ENCODE data around the gene RGL1. TPM values are rescaled to one million over a fixed set of nuclear protein-coding genes. Genes with fewer than 3 reads are reported as not detected.

RGL1 gene
- total RNA-seq, 1 donor from 2014 or later = 68.1 TPM

GRCh38 chr1:183831311-183831710 is 26.4 kb downstream of the RGL1 start:
- H3K9me3 Mint-ChIP-seq (ENCODE audit: unreplicated experiment) = no peaks in the 10 kb centered on the region
- no peak overlapping the region for H3K4me3 Mint-ChIP-seq (ENCODE audit: unreplicated experiment)
- H3K4me1 Mint-ChIP-seq (ENCODE audit: unreplicated experiment) = peaks cover 43% of the 10 kb centered on the region
- no peak for DNase-seq (ENCODE audit: extremely low spot score, unreplicated experiment)
- no peak for TF ChIP-seq CTCF (IDR thresholded peaks at IDR 0.05)
- peaks cover 28% of the 10 kb centered on the region for H3K36me3 Mint-ChIP-seq (ENCODE audit: unreplicated experiment)
- no peaks in the 10 kb centered on the region for H3K27me3 Mint-ChIP-seq (ENCODE audit: unreplicated experiment)
- no peak overlapping the region for H3K27ac Mint-ChIP-seq (ENCODE audit: unreplicated experiment)

- Mint-ChIP-seq H3K27ac (ENCODE audit: unreplicated experiment) (no peak overlapping the region), H3K4me1 (ENCODE audit: unreplicated experiment) (peaks cover 46% of the 10 kb centered on the region), H3K9me3 (ENCODE audit: unreplicated experiment) (no peaks in the 10 kb centered on the region), H3K4me3 (ENCODE audit: unreplicated experiment) (no peak overlapping the region), H3K36me3 (ENCODE audit: unreplicated experiment) (peaks cover 29% of the 10 kb centered on the region), H3K27me3 (ENCODE audit: unreplicated experiment) (no peaks in the 10 kb centered on the region)
- no peak for TF ChIP-seq CTCF (IDR thresholded peaks at IDR 0.05)
- no peak for DNase-seq (ENCODE audit: extremely low spot score, unreplicated experiment)
Measured at GRCh38 chr1:183832459-183832858, 27.5 kb downstream of the RGL1 start.

GRCh38 chr1:183834568-183834967 is 29.6 kb downstream of the RGL1 start:
- Mint-ChIP-seq H3K27ac (ENCODE audit: unreplicated experiment) (peak overlapping the region; percentile 13), H3K4me3 (ENCODE audit: unreplicated experiment) (no peak overlapping the region), H3K36me3 (ENCODE audit: unreplicated experiment) (peaks cover 26% of the 10 kb centered on the region), H3K27me3 (ENCODE audit: unreplicated experiment) (no peaks in the 10 kb centered on the region), H3K4me1 (ENCODE audit: unreplicated experiment) (peaks cover 44% of the 10 kb centered on the region), H3K9me3 (ENCODE audit: unreplicated experiment) (no peaks in the 10 kb centered on the region)
- no peak for DNase-seq (ENCODE audit: extremely low spot score, unreplicated experiment)
- no peak for TF ChIP-seq CTCF (IDR thresholded peaks at IDR 0.05)

GRCh38 chr1:183836598-183836997 is 31.7 kb downstream of the RGL1 start:
- no peak for DNase-seq (ENCODE audit: extremely low spot score, unreplicated experiment)
- TF ChIP-seq CTCF (IDR thresholded peaks at IDR 0.05) = no peak
- Mint-ChIP-seq H3K4me3 (ENCODE audit: unreplicated experiment) (no peak overlapping the region), H3K9me3 (ENCODE audit: unreplicated experiment) (no peaks in the 10 kb centered on the region), H3K27ac (ENCODE audit: unreplicated experiment) (no peak overlapping the region), H3K27me3 (ENCODE audit: unreplicated experiment) (no peaks in the 10 kb centered on the region), H3K4me1 (ENCODE audit: unreplicated experiment) (peaks cover 52% of the 10 kb centered on the region), H3K36me3 (ENCODE audit: unreplicated experiment) (peaks cover 29% of the 10 kb centered on the region)

- H3K27ac Mint-ChIP-seq (ENCODE audit: unreplicated experiment) = no peak overlapping the region
- no peaks in the 10 kb centered on the region for H3K9me3 Mint-ChIP-seq (ENCODE audit: unreplicated experiment)
- DNase-seq (ENCODE audit: extremely low spot score, unreplicated experiment) = no peak
- peaks cover 57% of the 10 kb centered on the region for H3K4me1 Mint-ChIP-seq (ENCODE audit: unreplicated experiment)
- peaks cover 29% of the 10 kb centered on the region for H3K36me3 Mint-ChIP-seq (ENCODE audit: unreplicated experiment)
- TF ChIP-seq CTCF (IDR thresholded peaks at IDR 0.05) = no peak
- H3K27me3 Mint-ChIP-seq (ENCODE audit: unreplicated experiment) = no peaks in the 10 kb centered on the region
- H3K4me3 Mint-ChIP-seq (ENCODE audit: unreplicated experiment) = no peak overlapping the region
Measured at GRCh38 chr1:183837062-183837461, 32.1 kb downstream of the RGL1 start.

All from osteocyte (in vitro differentiated cells).